ENCODE measurements around the gene C20orf202.

Gene C20orf202

GRCh38 chr20:1202762-1203504, at the start of gene C20orf202:
C20orf202 (plus strand) TSS chr20:1203454; CDS start chr20:1203586, 132 bp downstream.
- FAIRE-seq (no peak), DNase-seq (ENCODE audit: low spot score) (no peak)

- DNase-seq (ENCODE audit: low spot score), result no peak
- no peak for FAIRE-seq
Observed at GRCh38 chr20:1154226-1154625, 49.0 kb upstream of the C20orf202 start.

GRCh38 chr20:1154691-1155090, 48.6 kb upstream of the C20orf202 start:
- FAIRE-seq (no peak), DNase-seq (ENCODE audit: low spot score) (no peak)

GRCh38 chr20:1155342-1155741, 47.9 kb upstream of the C20orf202 start:
- FAIRE-seq (no peak), DNase-seq (ENCODE audit: low spot score) (no peak)

GRCh38 chr20:1160496-1160895, 42.8 kb upstream of the C20orf202 start:
- no peak for FAIRE-seq
- DNase-seq (ENCODE audit: low spot score), result no peak

- DNase-seq (ENCODE audit: low spot score) (no peak), FAIRE-seq (no peak)
Observed at GRCh38 chr20:1160991-1161390, 42.3 kb upstream of the C20orf202 start.

GRCh38 chr20:1163105-1163504, 40.1 kb upstream of the C20orf202 start:
- FAIRE-seq, result no peak

GRCh38 chr20:1163653-1164052, 39.6 kb upstream of the C20orf202 start:
- no peak for DNase-seq (ENCODE audit: low spot score)
- FAIRE-seq, result no peak

More at GRCh38 chr20:1163105-1163504, 40.1 kb upstream of the C20orf202 start:
- no peak for DNase-seq (ENCODE audit: low spot score)

GRCh38 chr20:1164871-1165270, 38.4 kb upstream of the C20orf202 start:
- no peak for FAIRE-seq
- no peak for DNase-seq (ENCODE audit: low spot score)

- no peak for DNase-seq (ENCODE audit: low spot score)
- no peak for FAIRE-seq
Observed at GRCh38 chr20:1165521-1165920, 37.7 kb upstream of the C20orf202 start.

- FAIRE-seq (no peak), DNase-seq (ENCODE audit: low spot score) (no peak)
Observed at GRCh38 chr20:1165941-1166340, 37.3 kb upstream of the C20orf202 start.

- DNase-seq (ENCODE audit: low spot score), result no peak
- no peak for FAIRE-seq
Observed at GRCh38 chr20:1166948-1167720, 36.1 kb upstream of the C20orf202 start.

- FAIRE-seq, result no peak
- DNase-seq (ENCODE audit: low spot score), result no peak
Observed at GRCh38 chr20:1169224-1169623, 34.0 kb upstream of the C20orf202 start.

GRCh38 chr20:1171461-1172093, 31.7 kb upstream of the C20orf202 start:
- no peak for FAIRE-seq
- no peak for DNase-seq (ENCODE audit: low spot score)

- FAIRE-seq, result no peak
Observed at GRCh38 chr20:1173698-1174097, 29.6 kb upstream of the C20orf202 start.

GRCh38 chr20:1174787-1175186, 28.5 kb upstream of the C20orf202 start:
- FAIRE-seq, result no peak
- no peak for DNase-seq (ENCODE audit: low spot score)

More at GRCh38 chr20:1173698-1174097, 29.6 kb upstream of the C20orf202 start:
- DNase-seq (ENCODE audit: low spot score), result no peak

- DNase-seq (ENCODE audit: low spot score) (no peak), FAIRE-seq (no peak)
Observed at GRCh38 chr20:1177680-1178079, 25.6 kb upstream of the C20orf202 start.

GRCh38 chr20:1178103-1178502, 25.2 kb upstream of the C20orf202 start:
- no peak for DNase-seq (ENCODE audit: low spot score)

GRCh38 chr20:1178623-1179022, 24.6 kb upstream of the C20orf202 start:
- no peak for FAIRE-seq

More at GRCh38 chr20:1178103-1178502, 25.2 kb upstream of the C20orf202 start:
- no peak for FAIRE-seq

GRCh38 chr20:1180949-1181348, 22.3 kb upstream of the C20orf202 start:
- FAIRE-seq (no peak), DNase-seq (ENCODE audit: low spot score) (no peak)

More at GRCh38 chr20:1178623-1179022, 24.6 kb upstream of the C20orf202 start:
- no peak for DNase-seq (ENCODE audit: low spot score)

- no peak for DNase-seq (ENCODE audit: low spot score)
- no peak for FAIRE-seq
Observed at GRCh38 chr20:1182106-1182505, 21.1 kb upstream of the C20orf202 start.

- no peak for DNase-seq (ENCODE audit: low spot score)
- no peak for FAIRE-seq
Observed at GRCh38 chr20:1183153-1183552, 20.1 kb upstream of the C20orf202 start.
